H1 (cell line): ENCODE measurements around the gene TTC31. TPM values are rescaled to one million over a fixed set of nuclear protein-coding genes. Genes with fewer than 3 reads are reported as not detected.
A peak's percentile ranks its signal among the peaks of the same experiment; 100 is the strongest.

Source experiments
- CTCF ChIA-PET: fragments of 300-600 bp; sonication (Branson Sonifier 250); formaldehyde crosslinking; loops from one replicate; lab custom pipeline; 2021; ENCODE audit not compliant: partially characterized antibody; lab: Charles Lee
- POLR2A ChIA-PET: fragments of 300-600 bp; sonication (Branson Sonifier 250); formaldehyde crosslinking; loops from one replicate; lab custom pipeline; 2021; ENCODE audit warnings: inconsistent platforms; ENCODE audit not compliant: partially characterized antibody; lab: Charles Lee
- DNase-seq, 2 experiments: peaks; one replicate each; pipeline versions ENCODE4 v3.0.0 to v3.0.0-alpha.2; 2010 to 2022; ENCODE audit warnings: low spot score in 2 of 2, low read depth in 1 of 2, mixed read lengths in 1 of 2
- FAIRE-seq: peaks from 2 replicates; lab custom pipeline; 2011; peaks lifted over from hg19 to GRCh38; lab: Jason Lieb, UNC
- H2AFZ ChIP-seq: 2 replicates; pipeline ENCODE4 v1.8.1; 2012; ENCODE audit warnings: low read length, inconsistent platforms
- H2AK5ac ChIP-seq: 2 replicates; pipeline ENCODE4 v1.6.1; 2013; ENCODE audit warnings: low read depth, low read length
- H2BK120ac ChIP-seq: replicated peaks from 2 replicates; pipeline ENCODE3; 2013; ENCODE audit warnings: low read depth, low read length, inconsistent platforms
- H2BK12ac ChIP-seq: 2 replicates; pipeline ENCODE4 v1.6.1; 2013; ENCODE audit warnings: low read depth, low read length
- H2BK15ac ChIP-seq: 2 replicates; pipeline ENCODE4 v1.6.1; 2013; ENCODE audit warnings: low read length
- H2BK20ac ChIP-seq: 2 replicates; pipeline ENCODE4 v1.6.1; 2013; ENCODE audit warnings: low read length
- H2BK5ac ChIP-seq: 2 replicates; pipeline ENCODE4 v1.6.1; 2013; ENCODE audit warnings: low read depth, low read length
- H3K14ac ChIP-seq: 2 replicates; pipeline ENCODE4 v1.6.1; 2013; ENCODE audit warnings: inconsistent platforms; ENCODE audit not compliant: insufficient read length
- H3K18ac ChIP-seq: 2 replicates; pipeline ENCODE4 v1.6.1; 2013; ENCODE audit warnings: low read length; ENCODE audit errors: extremely low read depth
- H3K23ac ChIP-seq: 2 replicates; pipeline ENCODE4 v1.6.1; 2013; ENCODE audit warnings: inconsistent platforms; ENCODE audit not compliant: insufficient read length
- H3K23me2 ChIP-seq: 2 replicates; pipeline ENCODE4 v1.6.1; 2013; ENCODE audit warnings: low read depth, low read length
- H3K27ac ChIP-seq: 2 replicates; pipeline ENCODE4 v1.6.1; 2011; ENCODE audit warnings: low read depth, low read length, inconsistent platforms
- H3K27me3 ChIP-seq, 4 experiments: replicated peaks in 1 of 4; 1 replicate in 1 of 4; 2 replicates in 3 of 4; pipeline versions ENCODE4 v1.6.1 to v1.8.1; 2011 to 2013; ENCODE audit warnings: low read length in 3 of 4, mild to moderate bottlenecking in 3 of 4, inconsistent platforms in 2 of 4, mixed read lengths in 2 of 4, moderate library complexity in 1 of 4; ENCODE audit not compliant: control insufficient read depth in 3 of 4, insufficient read depth in 3 of 4; ENCODE audit errors: extremely low read depth in 1 of 4
- H3K36me3 ChIP-seq, 4 experiments: 2 replicates each; pipeline versions ENCODE4 v1.6.1 to v1.8.1; 2011 to 2013; ENCODE audit warnings: mild to moderate bottlenecking in 4 of 4, low read length in 3 of 4, moderate library complexity in 2 of 4, control low read depth in 1 of 4, inconsistent platforms in 1 of 4; ENCODE audit not compliant: insufficient read depth in 4 of 4, control insufficient read depth in 2 of 4
- H3K4ac ChIP-seq: replicated peaks from 2 replicates; pipeline ENCODE3; 2013; ENCODE audit warnings: low read length, low read depth, mixed read lengths, inconsistent platforms; ENCODE audit not compliant: insufficient read length
- H3K4me1 ChIP-seq, 4 experiments: replicated peaks in 1 of 4; 1 replicate in 1 of 4; 2 replicates in 3 of 4; pipeline versions ENCODE4 v1.6.1 to v1.8.1; 2011 to 2013; ENCODE audit warnings: low read length in 3 of 4, inconsistent platforms in 2 of 4, mixed read lengths in 1 of 4; ENCODE audit not compliant: insufficient read depth in 4 of 4, control insufficient read depth in 3 of 4
- H3K4me2 ChIP-seq, 2 experiments: 2 replicates each; pipeline versions ENCODE4 v1.6.1 to v1.8.1; 2011 to 2013; ENCODE audit warnings: low read depth in 2 of 2, low read length in 2 of 2, control low read depth in 1 of 2, inconsistent platforms in 1 of 2, mild to moderate bottlenecking in 1 of 2; ENCODE audit not compliant: insufficient read depth in 1 of 2
- H3K4me3 ChIP-seq, 4 experiments: fragments of 200-600, 300-600 bp in 1 of 4; sonication (generic), shearing (Covaris generic), sonication (Bioruptor Twin) in 1 of 4; 2 replicates each; pipeline versions ENCODE4 v1.5.1 to v1.8.1; 2011 to 2016; ENCODE audit warnings: low read length in 4 of 4, low read depth in 3 of 4, control low read depth in 2 of 4, inconsistent platforms in 2 of 4, mild to moderate bottlenecking in 2 of 4, mixed read lengths in 1 of 4, moderate library complexity in 1 of 4; ENCODE audit not compliant: insufficient read depth in 2 of 4; ENCODE audit errors: extremely low read depth in 1 of 4
- H3K56ac ChIP-seq: replicated peaks from 2 replicates; pipeline ENCODE3; 2013; ENCODE audit warnings: low read depth, mild to moderate bottlenecking, mixed read lengths, low read length, inconsistent platforms; ENCODE audit not compliant: insufficient read length
- H3K79me1 ChIP-seq: 2 replicates; pipeline ENCODE4 v1.6.1; 2013; ENCODE audit warnings: low read depth, low read length, control low read depth
- H3K79me2 ChIP-seq, 2 experiments: 2 replicates each; pipeline versions ENCODE4 v1.6.1 to v1.8.1; 2012 to 2013; ENCODE audit warnings: low read length in 2 of 2, mild to moderate bottlenecking in 2 of 2, inconsistent platforms in 1 of 2; ENCODE audit not compliant: insufficient read depth in 2 of 2, control insufficient read depth in 1 of 2
- H3K9ac ChIP-seq, 4 experiments: replicated peaks in 1 of 4; 1 replicate in 1 of 4; 2 replicates in 3 of 4; pipeline versions ENCODE4 v1.6.1 to v1.8.1; 2011 to 2013; ENCODE audit warnings: low read depth in 3 of 4, low read length in 3 of 4, control low read depth in 2 of 4, mild to moderate bottlenecking in 2 of 4, moderate library complexity in 2 of 4, inconsistent platforms in 1 of 4; ENCODE audit errors: extremely low read depth in 1 of 4
- H3K9me3 ChIP-seq, 2 experiments: 2 replicates each; pipeline versions ENCODE4 v1.6.1 to v1.8.1; 2012 to 2013; ENCODE audit warnings: mild to moderate bottlenecking in 2 of 2, moderate library complexity in 2 of 2, control low read depth in 1 of 2, inconsistent platforms in 1 of 2, low read depth in 1 of 2, low read length in 1 of 2, mixed read lengths in 1 of 2; ENCODE audit not compliant: insufficient read depth in 2 of 2
- H4K20me1 ChIP-seq, 2 experiments: replicated peaks in 1 of 2; 2 replicates each; pipeline versions ENCODE3 to v1.8.1; 2011 to 2013; ENCODE audit warnings: inconsistent platforms in 2 of 2, low read length in 2 of 2, mild to moderate bottlenecking in 1 of 2; ENCODE audit not compliant: insufficient read depth in 2 of 2, control insufficient read depth in 1 of 2
- H4K5ac ChIP-seq: 2 replicates; pipeline ENCODE4 v1.6.1; 2013; ENCODE audit warnings: low read length, low read depth, mixed read lengths, inconsistent platforms; ENCODE audit not compliant: insufficient read length
- H4K8ac ChIP-seq: 2 replicates; pipeline ENCODE4 v1.8.0; 2013; ENCODE audit warnings: mild to moderate bottlenecking, moderate library complexity, low read length, inconsistent platforms; ENCODE audit not compliant: insufficient read depth; ENCODE audit errors: extremely low read depth
- H4K91ac ChIP-seq: replicated peaks from 2 replicates; pipeline ENCODE3; 2013; ENCODE audit warnings: low read length, mixed read lengths, inconsistent platforms; ENCODE audit not compliant: insufficient read length
- RAD21 ChIP-seq, 2 experiments: IDR thresholded peaks in 1 of 2; conservative IDR thresholded peaks in 1 of 2; 2 replicates each; pipeline ENCODE4 v1.6.1; 2011; ENCODE audit warnings: low read depth in 2 of 2, low read length in 2 of 2, improper control_type of control experiment in 1 of 2, inconsistent platforms in 1 of 2, mild to moderate bottlenecking in 1 of 2, moderate library complexity in 1 of 2
- SIX5 ChIP-seq: IDR thresholded peaks from 2 replicates; pipeline ENCODE4 v1.6.1; 2011; ENCODE audit warnings: mild to moderate bottlenecking, low read depth, low read length
- whole genome bisulfite sequencing, 2 experiments: shearing (Covaris generic) in 1 of 2; methylation state at CpG; one replicate each; pipeline versions ENCODE4 v1.1.6 to v1.1.7; 2013 to 2015; ENCODE audit warnings: low lambda C conversion rate in 2 of 2, mixed read lengths in 2 of 2, inconsistent platforms in 1 of 2, low coverage in 1 of 2, missing lambda C conversion rate in 1 of 2; ENCODE audit not compliant: insufficient replicate concordance in 2 of 2, insufficient coverage in 1 of 2, insufficient read length in 1 of 2; ENCODE audit errors: extremely low coverage in 1 of 2, missing lambda C conversion rate in 1 of 2; 5-methylcytosine and 5-hydroxymethylcytosine counted together
- polyA plus RNA-seq, 7 experiments: library from polyadenylated mRNA; depleted of rRNA in 3 of 7; stranded (reverse) in 5 of 7; unstranded in 2 of 7; fragments of >200 nt in 5 of 7; fragments of 200-250 nt in 2 of 7; gene quantifications; 1 replicate in 5 of 7; 2 replicates in 1 of 7; 4 replicates in 1 of 7; pipeline versions ENCODE4 v1.2.1 to v1.2.3, GENCODE V29; 2011 to 2013; ENCODE audit warnings: missing spikeins in 2 of 7, mixed read lengths in 2 of 7
- total RNA-seq: library from RNA; stranded (reverse); fragmentation: NEBNext Ultra II Directional; extraction: Animal tissue kit (Norgen Biotek cat#: 25700); gene quantifications from 2 replicates; pipeline ENCODE4 v1.2.1, GENCODE V29; 2021
- TF ChIP-seq, protein P1 (sequence below): IDR thresholded peaks from 2 replicates; pipeline ENCODE4 v1.6.1; 2012; ENCODE audit warnings: inconsistent platforms
- TF ChIP-seq, protein P2 (sequence below): IDR thresholded peaks from 2 replicates; pipeline ENCODE4 v1.6.1; 2011; ENCODE audit warnings: low read length, improper control_type of control experiment
- TF ChIP-seq, protein P3 (sequence below), 3 experiments: IDR thresholded peaks; 1 replicate in 2 of 3; 2 replicates in 1 of 3; pipeline versions ENCODE4 v1.5.1 to v1.6.1; 2011; ENCODE audit warnings: low read length in 3 of 3, mild to moderate bottlenecking in 3 of 3, inconsistent platforms in 2 of 3, low read depth in 1 of 3, moderate library complexity in 1 of 3; ENCODE audit not compliant: insufficient read depth in 1 of 3; ENCODE audit errors: control extremely low read depth in 1 of 3

Gene TTC31
- total and polyA plus RNA-seq, 2 of the 8 experiments (the other 6 are each of a cell fraction or from before 2014, with no cell fraction given), result 28.8 to 29.9 TPM

DNA sequence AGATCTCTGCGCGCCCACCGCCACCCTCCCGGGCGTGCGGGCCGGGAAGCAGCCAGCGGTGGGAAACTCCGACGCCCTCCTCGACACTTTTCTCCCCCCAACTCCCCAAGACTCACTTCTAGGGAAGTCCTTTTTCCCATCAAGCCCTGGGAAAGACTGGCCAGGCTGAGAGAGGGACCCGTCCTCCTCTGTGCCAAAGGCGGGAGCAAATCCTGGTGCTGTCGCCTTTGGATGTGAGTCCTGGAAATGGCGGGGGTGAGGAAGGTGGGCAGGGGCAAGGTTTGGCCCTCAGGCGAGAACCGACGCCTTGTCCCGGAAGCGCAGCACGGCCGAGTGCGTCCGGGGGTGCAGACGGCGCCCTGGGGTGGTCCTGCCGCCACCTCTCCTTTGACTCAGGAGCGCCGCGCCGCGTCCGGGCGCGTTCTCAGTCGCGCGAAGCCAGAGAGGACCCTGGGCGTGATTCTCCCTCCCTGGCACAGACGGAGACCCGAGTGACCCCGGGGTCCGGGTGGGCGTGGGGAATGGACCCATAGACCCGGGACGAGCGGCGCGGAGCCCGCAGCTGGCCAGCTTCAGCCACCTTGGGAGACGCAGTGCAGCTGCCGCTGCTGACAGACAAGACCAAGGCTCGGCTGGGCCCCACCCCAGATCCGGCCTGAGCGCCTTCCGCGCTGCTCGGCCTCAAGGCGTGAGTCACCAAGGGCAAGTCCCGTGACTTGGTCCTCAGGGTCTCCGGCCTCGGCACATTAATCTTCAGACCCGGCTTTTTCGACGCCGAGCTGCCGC, 20.0 kb downstream of the TTC31 start:
- no peaks in the 10 kb centered on the region for H3K9me3 ChIP-seq
- H3K23me2 ChIP-seq, result peaks cover 35% of the 10 kb centered on the region; the same call in 1 of the 2 replicates
- peaks cover 7 to 62% (median 40%) of the 10 kb centered on the region in 4 experiments for H3K4me1 ChIP-seq
- no peak overlapping the region for H3K14ac ChIP-seq
- peak overlapping the region; percentile 36 to 65 (median 54) for H3K4me3 ChIP-seq
- H3K27ac ChIP-seq, result no peak overlapping the region
- H2BK20ac ChIP-seq, result no peak overlapping the region
- peak overlapping the region in 1 of 4 experiments; percentile 14; a peak in 1 of 7 replicates for H3K9ac ChIP-seq
- H4K91ac ChIP-seq, result peak overlapping the region; percentile 17
- H4K20me1 ChIP-seq, result peaks cover 0 to 12% of the 10 kb centered on the region in 2 experiments
- peaks cover 65 to 84% (median 82%) of the 10 kb centered on the region in 4 experiments for H3K27me3 ChIP-seq
- WGBS, 2 experiments, result 1% methylated on average over 63 of the region's 67 CpGs; no CpG with 5 or more reads in 1 of the 2 experiments
- peak overlapping the region; percentile 10 for H3K56ac ChIP-seq
- DNase-seq (peak in 1 of 2 experiments; percentile 80), FAIRE-seq (no peak)
- no peak overlapping the region for H3K23ac ChIP-seq
- CTCF ChIA-PET, result interaction anchor here (0.8 to 3.5 kb wide), 14 partner anchors 11 to 89 kb away, joined by 3 to 20 read pairs (median 4); partner anchors contain the start of genes CCDC142, DQX1, INO80B and TLX2
- H3K79me1 ChIP-seq, result no peaks in the 10 kb centered on the region
- no peak overlapping the region for H2AK5ac ChIP-seq
- H2AFZ ChIP-seq, result peak overlapping the region; percentile 17; the same call in 1 of the 2 replicates
- H3K79me2 ChIP-seq, result peaks cover 0 to 3% of the 10 kb centered on the region in 2 experiments; a peak in 1 of 4 replicates
- H3K36me3 ChIP-seq, result peaks cover 0 to 9% (median 4%) of the 10 kb centered on the region in 4 experiments; a peak in 6 of 8 replicates
- no peak overlapping the region for H2BK12ac ChIP-seq
- H2BK5ac ChIP-seq, result peak overlapping the region; percentile 35; the same call in 1 of the 2 replicates
- peak overlapping the region; percentile 82 for H4K8ac ChIP-seq
- POLR2A ChIA-PET, result interaction anchor here (0.8 to 9.4 kb wide), 14 partner anchors 10 to 84 kb away, joined by 3 to 73 read pairs (median 6); partner anchors contain the start of genes AUP1, CCDC142, HTRA2 and TLX2
- H3K18ac ChIP-seq, result peak overlapping the region; percentile 25
- peak overlapping the region; percentile 32 for H4K5ac ChIP-seq
- H3K4ac ChIP-seq, result no peak overlapping the region
- H2BK15ac ChIP-seq, result peak overlapping the region; percentile 16; the same call in 1 of the 2 replicates
- H2BK120ac ChIP-seq, result no peak overlapping the region
- H3K4me2 ChIP-seq, result peak overlapping the region; percentile 78 to 88
- TF ChIP-seq, protein P1, sequence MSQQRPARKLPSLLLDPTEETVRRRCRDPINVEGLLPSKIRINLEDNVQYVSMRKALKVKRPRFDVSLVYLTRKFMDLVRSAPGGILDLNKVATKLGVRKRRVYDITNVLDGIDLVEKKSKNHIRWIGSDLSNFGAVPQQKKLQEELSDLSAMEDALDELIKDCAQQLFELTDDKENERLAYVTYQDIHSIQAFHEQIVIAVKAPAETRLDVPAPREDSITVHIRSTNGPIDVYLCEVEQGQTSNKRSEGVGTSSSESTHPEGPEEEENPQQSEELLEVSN, result peak; percentile 56
- TF ChIP-seq, protein P2, sequence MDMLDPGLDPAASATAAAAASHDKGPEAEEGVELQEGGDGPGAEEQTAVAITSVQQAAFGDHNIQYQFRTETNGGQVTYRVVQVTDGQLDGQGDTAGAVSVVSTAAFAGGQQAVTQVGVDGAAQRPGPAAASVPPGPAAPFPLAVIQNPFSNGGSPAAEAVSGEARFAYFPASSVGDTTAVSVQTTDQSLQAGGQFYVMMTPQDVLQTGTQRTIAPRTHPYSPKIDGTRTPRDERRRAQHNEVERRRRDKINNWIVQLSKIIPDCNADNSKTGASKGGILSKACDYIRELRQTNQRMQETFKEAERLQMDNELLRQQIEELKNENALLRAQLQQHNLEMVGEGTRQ, result no peak
- TF ChIP-seq SIX5 (no peak), RAD21 (IDR thresholded peaks at IDR 0.05 in 1 of 2, conservative IDR thresholded peaks at IDR 0.05 in 1 of 2; ENCODE audit: low read depth in 2 of 2, low read length in 2 of 2) (no peak)
- TF ChIP-seq, protein P3, sequence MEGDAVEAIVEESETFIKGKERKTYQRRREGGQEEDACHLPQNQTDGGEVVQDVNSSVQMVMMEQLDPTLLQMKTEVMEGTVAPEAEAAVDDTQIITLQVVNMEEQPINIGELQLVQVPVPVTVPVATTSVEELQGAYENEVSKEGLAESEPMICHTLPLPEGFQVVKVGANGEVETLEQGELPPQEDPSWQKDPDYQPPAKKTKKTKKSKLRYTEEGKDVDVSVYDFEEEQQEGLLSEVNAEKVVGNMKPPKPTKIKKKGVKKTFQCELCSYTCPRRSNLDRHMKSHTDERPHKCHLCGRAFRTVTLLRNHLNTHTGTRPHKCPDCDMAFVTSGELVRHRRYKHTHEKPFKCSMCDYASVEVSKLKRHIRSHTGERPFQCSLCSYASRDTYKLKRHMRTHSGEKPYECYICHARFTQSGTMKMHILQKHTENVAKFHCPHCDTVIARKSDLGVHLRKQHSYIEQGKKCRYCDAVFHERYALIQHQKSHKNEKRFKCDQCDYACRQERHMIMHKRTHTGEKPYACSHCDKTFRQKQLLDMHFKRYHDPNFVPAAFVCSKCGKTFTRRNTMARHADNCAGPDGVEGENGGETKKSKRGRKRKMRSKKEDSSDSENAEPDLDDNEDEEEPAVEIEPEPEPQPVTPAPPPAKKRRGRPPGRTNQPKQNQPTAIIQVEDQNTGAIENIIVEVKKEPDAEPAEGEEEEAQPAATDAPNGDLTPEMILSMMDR (IDR thresholded peaks at IDR 0.05; ENCODE audit: control extremely low read depth in 1 of 3, insufficient read depth in 1 of 3, low read depth in 1 of 3, low read length in 3 of 3), result peak in 1 of 3 experiments; percentile 14; a peak in 2 of 4 replicates
